Endothelial cell of umbilical vein (primary cell): ENCODE results near the gene SLCO3A1. TPM values are rescaled to one million over a fixed set of nuclear protein-coding genes. Genes with fewer than 3 reads are reported as not detected.

Experiments used
- BruUV-seq: library from RNA; stranded (reverse); fragments of 400-500 nt; replicated peaks from 2 replicates; lab custom pipeline; 2021; lab: Mats Ljungman, UMichigan
- CTCF ChIA-PET: fragments of 300-600, 350-600 bp; sonication (Branson Sonifier 250); formaldehyde crosslinking; loops from one replicate; lab custom pipeline; 2021; ENCODE audit warnings: antibody characterized with exemption, inconsistent platforms; lab: Charles Lee
- POLR2A ChIA-PET: fragments of 300-600, 350-600 bp; sonication (Branson Sonifier 250); formaldehyde crosslinking; loops from one replicate; lab custom pipeline; 2021; ENCODE audit warnings: antibody characterized with exemption, inconsistent platforms; lab: Charles Lee
- DNase-seq: peaks from one replicate; pipeline ENCODE4 v3.0.0-alpha.2; 2011; ENCODE audit warnings: low read depth, low spot score
- FAIRE-seq: peaks from 2 replicates; lab custom pipeline; 2011; peaks lifted over from hg19 to GRCh38; lab: Jason Lieb, UNC
- H2AFZ ChIP-seq: 2 replicates; pipeline ENCODE4 v1.6.0; 2012; ENCODE audit warnings: low read depth, low read length, control low read depth, inconsistent platforms
- H3K27ac ChIP-seq: 2 replicates; pipeline ENCODE4 v1.5.1; 2011; ENCODE audit warnings: low read depth, mild to moderate bottlenecking, control low read depth, low read length, moderate library complexity; ENCODE audit not compliant: insufficient read depth
- H3K27me3 ChIP-seq, 2 experiments: 2 replicates each; pipeline versions ENCODE4 v1.6.0 to v1.6.1; 2011; ENCODE audit warnings: low read length in 2 of 2, mixed read lengths in 1 of 2; ENCODE audit not compliant: control insufficient read depth in 2 of 2, insufficient read depth in 2 of 2
- H3K36me3 ChIP-seq, 2 experiments: 2 replicates in 1 of 2; 3 replicates in 1 of 2; pipeline ENCODE4 v1.5.1; 2011; ENCODE audit warnings: low read length in 2 of 2, mild to moderate bottlenecking in 1 of 2, moderate library complexity in 1 of 2; ENCODE audit not compliant: control insufficient read depth in 2 of 2, insufficient read depth in 2 of 2; ENCODE audit errors: extremely low read depth in 1 of 2
- H3K4me1 ChIP-seq: 3 replicates; pipeline ENCODE4 v1.5.1; 2011; ENCODE audit warnings: mild to moderate bottlenecking, low read length; ENCODE audit not compliant: control insufficient read depth, insufficient read depth; ENCODE audit errors: extremely low read depth
- H3K4me2 ChIP-seq: 2 replicates; pipeline ENCODE4 v1.6.1; 2011; ENCODE audit warnings: low read length, control low read depth, mixed read lengths; ENCODE audit not compliant: insufficient read depth
- H3K4me3 ChIP-seq, 3 experiments: fragments of 200-600 bp in 1 of 3; sonication (generic), shearing (Covaris generic) in 1 of 3; replicated peaks in 1 of 3; 2 replicates each; pipeline ENCODE4 v1.5.1; 2011 to 2016; ENCODE audit warnings: control low read depth in 3 of 3, low read length in 3 of 3, mild to moderate bottlenecking in 2 of 3, inconsistent platforms in 1 of 3, low read depth in 1 of 3, moderate library complexity in 1 of 3; ENCODE audit not compliant: insufficient read depth in 1 of 3
- H3K79me2 ChIP-seq: 2 replicates; pipeline ENCODE4 v1.6.0; 2012; ENCODE audit warnings: low read length, inconsistent platforms; ENCODE audit not compliant: control insufficient read depth, insufficient read depth
- H3K9ac ChIP-seq: replicated peaks from 2 replicates; pipeline ENCODE3; 2011; ENCODE audit warnings: low read length, control low read depth; ENCODE audit not compliant: insufficient read depth; ENCODE audit errors: extremely low read depth
- H3K9me1 ChIP-seq: replicated peaks from 3 replicates; pipeline ENCODE4 v1.6.0; 2011; ENCODE audit warnings: mild to moderate bottlenecking, low read length; ENCODE audit not compliant: control insufficient read depth, insufficient read depth; ENCODE audit errors: extremely low read depth
- H3K9me3 ChIP-seq: replicated peaks from 2 replicates; pipeline ENCODE4 v1.5.1; 2012; ENCODE audit warnings: low read length, inconsistent platforms; ENCODE audit not compliant: control insufficient read depth, insufficient read depth
- H4K20me1 ChIP-seq: replicated peaks from 2 replicates; pipeline ENCODE3; 2011; ENCODE audit warnings: mild to moderate bottlenecking, low read length; ENCODE audit not compliant: control insufficient read depth, insufficient read depth; ENCODE audit errors: extremely low read depth
- CTCF ChIP-seq, 2 donors: IDR thresholded peaks; 1 replicate in 1 of 2; 2 replicates in 1 of 2; pipeline ENCODE4 v1.5.1; 2011; ENCODE audit warnings: low read length in 2 of 2, mild to moderate bottlenecking in 2 of 2, moderate library complexity in 2 of 2, control low read depth in 1 of 2, inconsistent platforms in 1 of 2, low read depth in 1 of 2; ENCODE audit not compliant: insufficient read depth in 1 of 2; ENCODE audit errors: extremely low read depth in 1 of 2
- EZH2 ChIP-seq: IDR thresholded peaks from 2 replicates; pipeline ENCODE4 v1.6.1; 2012; ENCODE audit warnings: borderline replicate concordance, low read depth, mild to moderate bottlenecking, moderate library complexity, low read length, inconsistent platforms; ENCODE audit not compliant: severe bottlenecking
- FOS ChIP-seq: IDR thresholded peaks from 2 replicates; pipeline ENCODE4 v1.6.1; 2011; ENCODE audit warnings: mild to moderate bottlenecking, low read length, moderate library complexity, borderline replicate concordance; ENCODE audit not compliant: insufficient read depth
- GATA2 ChIP-seq: IDR thresholded peaks from 2 replicates; pipeline ENCODE4 v1.7.0; 2011; ENCODE audit warnings: low read depth, mild to moderate bottlenecking, moderate library complexity, mixed read lengths, low read length; ENCODE audit not compliant: insufficient read length, insufficient read depth
- JUN ChIP-seq: IDR thresholded peaks from 2 replicates; pipeline ENCODE4 v1.6.1; 2011; ENCODE audit warnings: borderline replicate concordance, low read depth; ENCODE audit not compliant: insufficient read length, insufficient read depth
- MYC ChIP-seq: IDR thresholded peaks from one replicate; pipeline ENCODE4 v1.6.1; 2011; ENCODE audit warnings: mild to moderate bottlenecking, low read depth, low read length
- POLR2AphosphoS5 ChIP-seq: IDR thresholded peaks from 2 replicates; pipeline ENCODE4 v1.6.1; 2012; ENCODE audit warnings: low read depth, mild to moderate bottlenecking, control low read depth, low read length, moderate library complexity; ENCODE audit not compliant: insufficient read depth
- dilution Hi-C: fragments of 300-500 bp; cut with MboI; formaldehyde crosslinking; loops from one replicate; pipeline ENCODE4 v1.15.0; 2019; ENCODE audit warnings: low sequenced_read_pairs; ENCODE audit not compliant: extremely low pct_ligation_motif_present
- intact Hi-C: fragments of 100-400 bp; cut with micrococcal nuclease; formaldehyde crosslinking; loops from one replicate; pipeline ENCODE4 v1.10.0; 2022
- polyA plus RNA-seq, 4 experiments: library from polyadenylated mRNA; depleted of rRNA in 3 of 4; stranded (reverse) in 3 of 4; unstranded in 1 of 4; fragments of >200 nt; gene quantifications; 2 replicates each; pipeline versions ENCODE4 v1.2.1 to v1.2.3, GENCODE V29; 2011 to 2012; ENCODE audit warnings: missing spikeins in 1 of 4
- total RNA-seq: library from RNA; stranded (reverse); gene quantifications from 2 replicates; pipeline ENCODE4 v1.2.3, GENCODE V29; 2021

SLCO3A1 gene
- total and polyA plus RNA-seq, 2 donors (not counting 3 experiments of a cell fraction or from before 2014, with no cell fraction given): 0.88 to 0.92 TPM

- DNase-seq (no peak), FAIRE-seq (no peak)
- Histone ChIP-seq H3K4me3 (no peak overlapping the region), H3K4me2 (no peak overlapping the region), H3K27ac (no peak overlapping the region), H4K20me1 (no peaks in the 10 kb centered on the region), H3K36me3 (no peaks in the 10 kb centered on the region), H3K9ac (no peak overlapping the region), H3K27me3 (no peaks in the 10 kb centered on the region), H3K9me1 (no peaks in the 10 kb centered on the region), H3K4me1 (no peaks in the 10 kb centered on the region), H3K79me2 (no peaks in the 10 kb centered on the region), H2AFZ (no peak overlapping the region), H3K9me3 (no peaks in the 10 kb centered on the region)
- POLR2A ChIA-PET: no interaction called here
- intact Hi-C loops (no loop called here), dilution Hi-C loops (no loop called here)
- TF ChIP-seq POLR2AphosphoS5 (no peak), FOS (no peak), EZH2 (no peak), GATA2 (no peak), CTCF (IDR thresholded peaks at IDR 0.05; ENCODE audit: extremely low read depth in 1 of 2, insufficient read depth in 1 of 2, low read depth in 1 of 2, low read length in 2 of 2) (no peak), JUN (no peak), MYC (no peak)
- BruUV-seq: no TSS peak
- CTCF ChIA-PET: no interaction called here
Observed at GRCh38 chr15:91896341-91897055, 43.0 kb downstream of the SLCO3A1 start.
